Stimulated activated CD8-positive, alpha-beta memory T cell treated with anti-CD3 and anti-CD28 coated beads, Interleukin-7, amount 100 ng/mL, for 24 hours (primary cell): ENCODE measurements around the gene PDLIM4.

Source experiments
- DNase-seq: peaks from one replicate; pipeline ENCODE4 v3.0.0-alpha.2; 2020; ENCODE audit warnings: low read depth

PDLIM4 gene

DNA sequence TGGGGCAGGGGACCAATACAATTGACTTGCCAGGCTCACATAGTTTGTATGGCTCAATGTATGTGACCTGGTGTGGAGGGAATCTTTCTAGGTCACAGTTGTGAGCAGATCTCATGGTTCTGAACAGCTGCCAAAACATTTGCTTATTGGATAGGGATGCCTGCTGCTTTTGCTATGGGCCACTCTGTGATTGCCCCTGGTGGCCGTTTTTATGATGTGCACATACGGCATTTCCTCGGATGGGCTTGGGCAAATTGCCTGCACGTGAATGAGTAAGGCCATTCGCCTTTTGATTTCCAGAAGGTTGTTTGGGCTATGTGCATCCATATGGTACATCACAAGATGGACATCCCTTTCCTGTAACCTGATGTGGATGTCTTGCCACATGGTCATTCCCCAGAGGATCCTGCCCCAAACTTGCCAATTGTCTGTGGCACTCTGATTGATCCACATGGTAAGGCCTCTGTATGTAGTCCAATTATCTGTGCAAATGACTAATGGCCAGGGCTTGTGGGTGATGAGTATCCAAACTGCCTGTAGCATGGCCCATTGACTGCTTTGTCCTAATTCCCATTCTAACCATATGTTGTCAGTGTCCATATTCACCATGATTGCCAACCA lies 26.0 kb downstream of the PDLIM4 start:
- DNase-seq = no peak

DNA sequence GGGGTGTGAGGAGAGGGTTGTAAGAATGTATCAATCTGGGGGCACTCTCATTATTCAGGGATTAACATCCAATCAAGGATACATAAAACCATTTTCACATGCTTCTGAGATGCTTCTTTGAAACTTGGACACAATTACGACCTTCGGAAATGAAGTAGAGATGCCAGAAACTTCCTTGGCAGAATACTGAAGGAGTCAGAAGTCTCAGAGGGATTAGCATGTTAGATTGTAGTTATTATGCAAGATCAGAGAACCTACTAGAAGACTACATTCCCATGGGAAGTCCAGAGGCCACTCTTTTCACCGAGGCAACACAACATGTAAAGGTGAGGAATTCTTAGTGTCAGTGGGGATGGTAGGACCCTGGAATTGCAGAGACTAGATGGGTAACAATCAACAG lies 31.6 kb downstream of the PDLIM4 start:
- DNase-seq = no peak

DNA sequence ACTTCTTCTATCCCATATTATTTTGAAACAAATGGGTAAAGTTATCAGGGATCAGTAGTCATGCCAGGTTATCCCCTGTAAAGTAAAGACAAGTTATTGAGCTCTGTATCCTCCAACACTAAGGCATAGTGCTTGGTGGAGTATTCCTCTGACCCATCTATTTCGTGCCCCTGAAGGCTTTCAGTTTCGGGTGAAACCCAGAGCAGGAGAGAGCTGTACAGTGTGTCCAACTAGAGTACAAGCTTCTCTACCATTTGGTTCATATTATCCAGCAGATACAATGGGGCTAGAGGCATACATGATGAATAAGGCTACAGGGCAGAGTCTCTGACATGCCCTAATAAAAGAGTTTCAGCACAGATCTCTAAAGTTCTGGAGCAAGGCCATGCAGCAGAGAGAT lies 33.5 kb downstream of the PDLIM4 start:
- no peak for DNase-seq

DNA sequence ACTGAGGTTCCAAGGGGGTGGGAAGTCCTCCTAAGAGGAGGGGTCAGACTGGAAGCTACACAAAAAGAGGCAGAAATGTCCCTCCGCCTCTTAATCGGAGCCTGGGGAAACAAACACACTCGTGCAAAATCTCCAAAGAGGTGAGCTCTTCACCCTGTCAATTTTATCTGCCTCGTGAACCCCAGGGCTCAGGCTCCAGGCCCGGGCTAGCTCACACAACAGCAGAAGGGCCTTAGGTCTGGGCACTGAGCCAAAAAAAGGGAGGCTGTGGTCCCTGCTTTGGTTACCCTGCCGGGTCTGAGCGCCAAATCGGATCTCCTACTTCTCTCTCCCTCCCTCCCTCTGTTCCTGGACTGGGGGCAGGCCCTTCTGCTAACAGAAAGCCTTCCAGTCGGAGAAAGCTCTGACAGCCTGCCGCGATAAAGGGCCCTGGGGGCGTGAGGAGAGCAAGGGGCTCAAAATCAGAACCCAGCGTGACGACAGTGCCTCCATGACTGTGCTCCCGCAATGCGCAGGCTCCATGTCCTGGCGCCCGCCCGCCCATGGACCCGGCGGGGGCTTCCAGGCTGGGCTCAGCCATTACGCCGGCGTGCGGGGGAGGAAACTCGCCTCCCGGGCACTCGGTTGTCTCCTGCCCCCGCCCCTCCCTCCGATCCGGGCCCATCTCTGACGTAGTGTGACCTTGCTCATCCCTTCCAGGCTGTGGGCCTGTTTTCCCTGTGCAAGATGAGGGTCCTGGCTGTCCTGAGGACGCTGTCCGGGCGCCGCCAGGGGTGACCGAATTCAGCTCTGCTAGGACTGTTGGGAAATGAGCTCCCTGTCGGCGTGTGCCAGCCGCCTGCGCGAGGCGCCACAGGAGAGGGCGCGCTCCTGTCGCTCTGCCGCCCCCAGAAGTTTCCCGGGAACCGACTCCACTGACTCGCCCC lies 35.8 kb downstream of the PDLIM4 start:
- peak; percentile 63 for DNase-seq

DNA sequence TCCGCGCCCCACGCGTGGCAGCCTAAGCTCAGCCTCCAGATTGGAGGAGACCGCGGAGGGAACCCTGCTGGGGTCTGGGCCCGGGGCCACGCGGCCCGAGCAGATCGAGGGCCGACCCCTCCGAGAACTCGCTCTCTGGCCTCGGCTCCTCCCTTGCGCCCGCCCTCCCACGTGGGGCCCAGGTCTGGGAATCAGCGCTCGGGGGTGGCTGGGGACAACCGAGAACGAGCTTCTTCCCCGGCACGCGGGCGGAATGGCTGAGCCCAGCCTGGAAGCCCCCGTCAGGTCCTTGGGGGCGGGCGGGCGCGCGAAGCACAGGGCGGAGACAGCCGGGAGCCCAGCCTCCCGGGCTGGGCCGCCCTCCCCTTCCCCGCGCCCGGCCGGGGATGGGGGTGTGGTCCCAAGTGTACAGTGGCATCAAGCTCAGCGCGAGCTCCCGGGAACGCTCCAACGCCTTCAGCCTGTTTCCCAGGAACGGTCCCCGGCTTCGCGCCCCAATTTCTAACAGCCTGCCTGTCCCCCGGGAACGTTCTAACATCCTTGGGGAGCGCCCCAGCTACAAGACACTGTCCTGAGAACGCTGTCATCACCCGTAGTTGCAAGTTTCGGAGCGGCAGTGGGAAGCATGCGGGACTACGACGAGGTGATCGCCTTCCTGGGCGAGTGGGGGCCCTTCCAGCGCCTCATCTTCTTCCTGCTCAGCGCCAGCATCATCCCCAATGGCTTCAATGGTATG lies 36.7 kb downstream of the PDLIM4 start, which contains the start of gene SLC22A4:
Gene SLC22A4, plus strand, starts transcription at position 403 of the 736 bp plus-strand sequence. Its CDS starts 223 bp downstream, at position 626.
- peak; percentile 75 for DNase-seq

DNA sequence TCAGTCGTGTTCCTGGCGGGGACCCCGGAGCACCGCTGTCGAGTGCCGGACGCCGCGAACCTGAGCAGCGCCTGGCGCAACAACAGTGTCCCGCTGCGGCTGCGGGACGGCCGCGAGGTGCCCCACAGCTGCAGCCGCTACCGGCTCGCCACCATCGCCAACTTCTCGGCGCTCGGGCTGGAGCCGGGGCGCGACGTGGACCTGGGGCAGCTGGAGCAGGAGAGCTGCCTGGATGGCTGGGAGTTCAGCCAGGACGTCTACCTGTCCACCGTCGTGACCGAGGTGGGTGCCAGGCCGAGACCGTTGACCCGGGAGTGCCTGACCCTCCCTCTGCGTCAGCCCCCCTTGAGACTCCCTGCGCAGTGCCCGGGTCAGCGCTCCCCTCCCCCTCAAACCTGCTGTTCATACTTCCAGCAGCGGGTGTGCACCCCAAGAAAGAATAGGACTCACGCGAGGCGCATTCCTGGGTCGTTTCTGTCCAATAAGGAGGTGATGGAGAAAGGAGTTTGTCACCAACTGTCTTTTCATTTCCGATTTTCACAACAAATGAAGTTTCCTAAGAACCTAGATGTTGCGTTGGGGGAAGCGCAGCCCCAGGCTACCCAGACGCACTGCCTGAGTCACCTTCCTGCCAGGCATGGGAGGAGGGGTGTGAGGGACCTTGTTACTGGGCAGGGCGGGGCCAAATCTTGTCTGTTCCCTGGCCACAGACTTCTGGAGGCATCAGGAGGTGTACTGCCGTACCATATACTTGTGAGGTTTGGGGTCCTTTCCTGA lies 37.4 kb downstream of the PDLIM4 start:
- DNase-seq = peak; percentile 51

DNA sequence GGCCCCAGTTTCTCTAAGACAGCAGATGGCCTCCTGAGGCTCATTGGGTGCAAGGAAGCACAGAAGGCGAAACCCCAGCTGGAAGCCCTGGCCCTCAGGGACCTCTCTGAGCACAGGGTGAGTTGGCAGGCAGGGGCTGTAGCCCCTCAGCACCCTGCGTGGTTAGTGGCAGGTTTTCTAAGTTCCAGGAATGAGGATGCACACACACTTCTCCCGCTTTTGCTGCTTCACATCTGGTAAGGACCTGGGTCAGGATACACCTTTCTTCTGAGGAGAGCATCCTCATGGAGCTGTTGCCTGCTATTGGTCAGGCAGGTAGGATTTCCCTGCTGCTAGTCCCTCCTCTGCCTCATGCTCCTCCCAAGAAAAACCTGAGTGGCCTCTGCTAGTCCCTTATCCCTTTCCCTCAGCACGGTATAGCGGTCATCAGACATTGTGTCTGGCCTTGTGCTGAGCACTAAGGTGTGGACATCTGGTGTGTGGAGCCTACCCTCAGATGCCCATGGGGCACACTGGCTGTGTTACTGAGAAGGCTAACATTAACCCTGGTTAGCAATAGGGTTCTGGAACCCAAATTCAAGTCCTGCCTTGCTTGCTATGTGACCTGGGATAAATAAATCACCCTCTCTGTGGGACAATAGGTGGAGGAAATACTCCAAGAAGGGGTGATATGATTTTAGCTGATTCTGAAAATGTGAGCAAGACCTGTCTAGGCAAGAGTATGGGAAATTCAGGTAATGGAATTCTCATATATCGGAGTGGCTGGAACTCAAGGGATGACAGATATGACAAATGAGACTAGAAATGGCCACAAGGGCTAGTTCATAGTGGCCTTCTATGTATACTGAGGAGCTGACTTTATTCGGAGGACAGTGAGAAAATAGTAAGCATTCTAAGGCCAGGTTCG lies 38.3 kb downstream of the PDLIM4 start:
- DNase-seq = no peak

DNA sequence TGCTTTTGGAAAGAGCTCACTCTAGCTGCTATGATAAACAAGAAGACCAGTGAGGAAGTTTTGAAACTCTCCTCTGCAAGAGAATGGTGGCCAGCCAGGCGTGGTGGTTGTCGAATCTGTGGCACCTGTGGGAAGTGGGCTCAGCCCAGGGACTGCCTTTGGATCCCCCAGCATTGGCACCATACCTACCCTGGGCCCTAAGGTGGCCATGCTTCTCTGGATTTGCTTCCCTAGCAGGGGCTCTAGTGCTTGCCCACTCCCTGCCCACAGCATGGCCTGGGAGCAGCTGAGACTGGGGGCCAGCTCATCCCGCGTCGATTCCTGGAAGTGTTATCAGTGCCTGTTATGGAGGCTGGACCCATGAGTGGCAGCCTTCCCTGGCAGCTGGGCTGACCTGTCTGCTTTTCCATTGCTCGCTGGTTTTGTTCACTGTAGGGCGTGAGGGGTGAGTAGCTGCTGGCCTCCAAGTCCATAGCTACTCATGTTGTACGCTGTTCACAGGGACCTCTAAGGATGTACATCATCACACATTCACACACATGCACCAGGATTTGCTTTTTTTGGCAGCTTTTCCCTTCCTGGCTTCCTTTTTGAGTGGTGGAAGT lies 39.0 kb downstream of the PDLIM4 start:
- DNase-seq = no peak

DNA sequence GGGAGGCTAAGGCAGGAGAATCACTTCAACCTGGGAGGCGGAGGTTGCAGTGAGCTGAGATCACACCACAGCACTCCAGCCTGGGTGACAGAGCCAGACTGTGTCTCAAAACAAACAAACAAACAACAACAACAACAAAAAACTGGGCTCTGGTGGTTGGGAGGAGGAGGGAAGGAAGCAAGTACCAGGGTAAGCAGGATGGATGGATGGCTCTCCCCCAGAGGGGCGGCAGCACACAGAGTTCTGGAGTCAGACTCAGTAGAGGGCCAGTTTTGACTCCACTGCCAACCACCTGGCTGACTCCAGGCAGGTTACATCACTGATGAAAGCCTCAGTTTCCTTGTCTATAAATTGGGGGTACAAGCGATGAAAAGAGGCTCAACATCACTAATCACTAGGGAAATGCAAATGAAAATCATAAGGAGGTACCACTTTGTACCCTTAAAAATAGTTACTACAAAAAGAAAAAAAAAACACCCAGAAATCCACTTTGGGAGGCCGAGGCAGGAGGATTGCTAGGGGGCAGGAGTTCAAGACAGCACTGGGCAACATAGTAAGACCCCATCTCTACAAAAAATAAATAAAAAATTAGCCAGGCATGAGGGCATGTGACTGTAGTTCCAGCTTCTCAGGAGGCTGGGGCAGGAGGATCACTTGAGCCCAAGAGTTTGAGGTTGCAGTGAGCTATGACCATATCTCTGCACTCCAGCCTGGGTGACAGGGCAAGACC lies 39.9 kb downstream of the PDLIM4 start:
- DNase-seq = no peak

DNA sequence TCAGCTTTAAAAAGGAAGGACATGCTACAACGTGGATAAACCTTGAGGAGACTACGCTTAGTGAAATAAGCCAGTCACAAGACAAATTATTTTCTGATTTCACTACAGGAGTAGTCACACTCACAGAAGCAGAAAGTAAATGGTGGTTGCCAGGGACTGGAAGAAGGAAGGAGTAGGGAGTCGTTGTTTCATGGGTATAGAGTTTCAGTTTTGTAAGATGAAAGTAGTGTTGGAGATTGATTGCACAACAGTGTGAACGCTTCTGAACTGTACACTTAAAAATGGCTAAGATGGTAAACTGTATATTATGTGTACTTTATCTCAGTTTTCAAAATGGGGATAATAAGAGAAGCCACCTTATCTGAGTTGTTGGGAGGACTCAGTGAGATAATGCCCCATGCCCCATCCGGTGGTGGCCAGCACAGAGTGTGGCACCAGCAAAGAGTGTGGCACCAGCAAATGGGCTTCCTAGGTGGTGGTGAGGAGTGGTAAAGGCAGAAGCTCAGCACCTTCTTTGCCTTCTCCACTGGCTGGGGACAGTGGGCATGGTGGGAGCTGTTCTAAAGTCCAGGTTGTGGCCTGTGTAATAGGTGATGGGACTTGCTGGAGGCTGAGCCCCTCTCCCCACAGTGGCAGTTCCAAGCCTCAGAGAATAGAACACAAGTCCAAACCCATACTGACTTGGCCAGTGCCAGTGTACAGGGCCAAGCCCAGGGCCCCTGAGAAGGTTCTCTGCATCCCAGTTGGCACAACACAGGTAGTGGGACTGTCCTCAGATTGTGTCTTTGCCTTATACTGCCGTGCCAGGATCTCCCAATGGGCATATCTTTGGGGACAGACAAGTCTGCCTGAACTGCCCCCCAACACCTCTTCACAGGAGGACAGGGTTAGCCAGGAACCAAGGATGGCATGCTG lies 41.1 kb downstream of the PDLIM4 start:
- no peak for DNase-seq

DNA sequence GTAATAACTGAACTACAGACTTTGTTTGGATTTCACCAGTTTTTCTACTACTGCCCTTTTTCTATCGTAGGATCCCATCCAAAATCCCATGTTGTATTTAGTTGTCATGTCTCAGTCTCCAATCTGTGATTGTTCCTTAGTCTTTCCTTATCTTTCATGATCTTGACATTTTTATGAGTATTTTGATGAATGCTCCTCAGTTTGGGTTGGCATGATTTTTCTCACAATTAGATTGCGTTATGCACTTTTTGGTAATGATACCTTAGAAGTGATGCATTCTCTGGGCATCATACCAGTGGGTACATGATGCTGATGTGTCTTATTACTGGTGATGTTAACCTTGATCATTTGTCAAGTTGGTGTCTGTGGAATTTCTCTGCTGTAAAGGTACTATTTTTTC lies 42.4 kb downstream of the PDLIM4 start:
- no peak for DNase-seq

DNA sequence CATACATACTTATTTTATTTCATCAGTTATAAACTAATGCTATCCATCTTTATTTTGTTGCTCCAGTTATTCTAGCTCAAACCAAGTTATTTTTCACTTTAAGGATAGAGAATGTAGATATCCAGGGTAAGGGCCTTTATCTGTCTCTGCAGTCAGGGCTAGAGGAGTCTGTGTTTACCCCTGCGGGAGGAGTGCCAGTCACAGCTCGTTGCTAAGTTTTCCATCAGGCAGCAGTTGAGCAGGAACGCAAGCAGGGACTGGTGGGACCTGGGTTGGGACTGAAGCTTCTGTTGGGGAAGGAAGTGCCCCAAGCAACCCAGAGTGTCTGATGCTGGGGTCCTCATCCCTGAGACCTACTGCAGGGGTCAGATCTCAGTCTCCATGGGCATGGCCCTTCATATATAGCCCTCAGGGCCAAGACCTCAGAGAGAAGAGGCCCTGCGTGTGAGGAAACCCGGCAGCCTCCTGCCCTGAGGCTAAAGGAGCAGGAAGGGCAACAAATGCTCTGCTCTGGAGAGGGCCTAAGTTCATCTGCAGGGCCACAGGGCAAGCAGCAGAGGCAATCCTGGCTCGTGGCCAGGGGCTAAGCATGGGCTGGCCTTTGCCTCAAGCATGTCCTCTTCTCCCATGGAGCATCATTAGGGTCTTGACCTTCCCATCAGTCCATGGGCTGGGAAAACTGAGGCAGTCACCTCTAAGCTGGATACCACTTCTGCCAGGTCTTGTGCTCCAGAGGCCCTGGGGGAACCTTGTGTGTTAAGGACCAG lies 43.3 kb downstream of the PDLIM4 start:
- DNase-seq = no peak

DNA sequence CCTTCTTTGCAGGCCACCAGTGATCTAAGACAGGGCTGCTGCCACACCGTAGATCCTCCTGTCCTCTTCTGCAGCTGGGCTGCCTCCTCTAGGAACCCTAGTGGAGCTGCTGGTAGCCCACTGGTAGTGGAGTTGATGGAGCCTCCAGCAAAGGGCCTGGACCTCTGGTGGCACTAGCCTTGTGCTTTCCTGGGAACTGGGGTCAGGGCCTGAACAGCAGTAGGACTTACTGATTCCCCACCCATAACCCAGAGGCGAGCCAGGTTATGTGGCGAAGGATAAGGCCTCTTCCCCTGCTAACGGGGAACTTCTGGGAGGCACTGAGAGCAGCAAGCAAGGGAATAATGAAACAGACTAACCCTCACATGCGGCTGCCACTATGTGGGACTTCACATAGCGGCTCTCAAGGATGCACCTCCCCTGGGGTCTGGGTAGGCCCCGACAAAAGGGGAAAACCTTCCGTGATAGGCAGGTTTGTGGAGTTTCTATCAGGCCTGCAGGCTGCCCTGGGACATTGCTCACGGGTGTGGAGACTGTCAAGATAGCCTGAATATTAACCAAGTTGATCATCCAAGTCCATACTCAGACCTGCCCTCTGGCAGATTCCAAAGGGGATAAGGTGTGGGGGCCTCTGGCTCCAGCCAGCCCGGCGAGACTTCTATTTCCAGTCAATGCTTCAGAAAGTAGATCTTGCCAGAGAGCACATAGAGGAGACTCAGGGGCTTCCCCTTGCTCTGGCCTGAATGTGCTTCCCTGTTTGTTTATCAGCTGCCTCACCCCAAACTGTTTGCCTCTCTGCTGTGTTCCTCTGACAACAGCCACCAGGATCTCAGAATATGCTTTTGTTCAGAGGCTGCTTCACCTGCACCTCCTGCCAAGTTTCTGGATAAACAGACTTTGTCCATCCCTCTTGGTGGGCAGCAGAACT lies 44.1 kb downstream of the PDLIM4 start:
- no peak for DNase-seq

DNA sequence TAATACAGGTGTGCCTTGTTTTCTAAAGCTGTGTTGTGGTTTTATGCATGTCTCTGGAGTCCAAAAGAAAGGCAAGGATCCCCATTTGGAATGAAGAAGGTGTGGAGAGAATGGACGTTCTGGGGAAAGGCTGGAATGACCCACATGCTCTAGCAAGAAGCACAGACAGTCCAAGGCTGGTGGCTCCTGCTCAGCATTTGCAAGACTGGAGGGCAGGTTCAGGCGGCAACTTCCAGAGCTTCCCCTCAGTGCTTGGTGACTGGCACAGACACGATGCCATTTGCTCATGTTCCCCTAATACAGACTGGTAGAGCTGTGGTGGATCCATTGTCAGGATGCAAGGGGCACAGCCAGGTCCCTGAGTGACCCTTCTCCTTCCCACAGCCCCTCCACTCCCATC lies 44.9 kb downstream of the PDLIM4 start:
- DNase-seq = no peak

DNA sequence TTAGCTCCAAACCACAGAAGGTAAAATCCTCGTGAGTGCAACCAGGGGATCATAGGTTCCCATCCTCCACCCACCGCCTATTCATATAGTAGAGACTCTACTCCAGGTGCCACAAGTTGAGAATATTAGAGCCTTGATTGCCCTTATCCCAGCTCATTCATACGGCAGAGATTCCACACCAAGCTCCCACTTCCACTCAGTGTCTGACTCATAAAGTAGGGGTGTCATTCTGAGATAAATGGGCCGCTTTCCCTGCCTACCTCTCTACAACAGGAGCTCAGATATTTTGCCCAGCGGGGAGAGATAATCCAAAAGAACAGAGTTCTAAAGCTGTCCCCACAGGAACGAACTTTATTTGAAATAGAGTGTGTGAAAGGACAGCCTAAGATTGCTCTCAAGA lies 46.1 kb downstream of the PDLIM4 start:
- DNase-seq = no peak

DNA sequence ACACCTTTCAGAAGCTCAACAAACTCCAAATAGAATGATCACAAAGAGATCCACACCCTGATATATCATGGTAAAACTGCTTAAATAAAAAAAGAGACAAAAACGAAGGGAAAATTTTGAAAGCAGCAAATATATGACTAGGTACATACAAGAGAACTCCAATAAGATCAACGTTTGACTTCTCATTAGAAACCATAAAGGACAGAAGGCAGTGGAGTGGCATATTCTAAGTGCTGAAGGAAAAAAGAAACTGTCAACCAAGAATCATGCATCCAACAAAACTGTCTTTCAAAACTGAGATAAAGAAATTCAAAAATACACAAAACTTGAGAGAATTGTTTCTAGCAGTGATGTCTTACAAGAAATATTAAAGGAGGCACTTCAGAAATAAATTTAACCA lies 47.9 kb downstream of the PDLIM4 start:
- no peak for DNase-seq

DNA sequence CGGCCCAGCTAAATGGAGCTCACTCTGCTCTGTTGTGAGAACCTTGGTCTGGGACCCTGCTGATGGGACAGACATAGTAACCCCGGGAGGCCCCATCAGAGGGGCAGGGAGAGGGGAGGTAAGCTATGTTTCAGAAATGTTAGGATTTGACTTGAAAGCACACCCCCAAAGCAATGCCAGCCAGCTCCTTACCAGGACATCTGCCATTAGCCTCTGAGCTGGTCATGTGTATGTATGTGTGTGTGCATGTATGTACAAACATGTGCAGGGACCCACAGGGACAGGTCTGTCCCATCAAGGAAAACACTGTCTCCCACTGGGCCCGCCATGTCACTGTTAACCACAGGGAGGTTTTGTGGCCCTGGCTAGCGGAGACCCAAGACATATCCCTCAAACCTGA lies 51.2 kb downstream of the PDLIM4 start:
- no peak for DNase-seq
